Muscle layer of duodenum (tissue), 2 donors: ENCODE results near the gene ATG14.

Source experiments
- H3K27ac ChIP-seq: one replicate; pipeline ENCODE4 v1.7.0; 2013; ENCODE audit warnings: mild to moderate bottlenecking, low read length
- H3K27me3 ChIP-seq: one replicate; pipeline ENCODE4 v1.7.0; 2013; ENCODE audit warnings: low read depth, mild to moderate bottlenecking, control low read depth, low read length
- H3K36me3 ChIP-seq, 2 donors: one replicate each; pipeline ENCODE4 v1.7.0; 2013; ENCODE audit warnings: low read length in 2 of 2, control low read depth in 1 of 2, mild to moderate bottlenecking in 1 of 2; ENCODE audit not compliant: insufficient read depth in 2 of 2, control insufficient read depth in 1 of 2
- H3K4me1 ChIP-seq, 2 donors: one replicate each; pipeline ENCODE4 v1.7.0; 2013; ENCODE audit warnings: low read length in 2 of 2, mild to moderate bottlenecking in 2 of 2, control low read depth in 1 of 2, moderate library complexity in 1 of 2; ENCODE audit not compliant: insufficient read depth in 2 of 2, control insufficient read depth in 1 of 2
- H3K4me3 ChIP-seq, 2 donors: one replicate each; pipeline ENCODE4 v1.7.0; 2013; ENCODE audit warnings: low read length in 2 of 2, low read depth in 1 of 2, mild to moderate bottlenecking in 1 of 2
- H3K9me3 ChIP-seq, 2 donors: one replicate each; pipeline ENCODE4 v1.7.0; 2013; ENCODE audit warnings: low read length in 2 of 2, control low read depth in 1 of 2, mild to moderate bottlenecking in 1 of 2; ENCODE audit not compliant: control insufficient read depth in 1 of 2
- donor health status: healthy.

The ATG14 gene

DNA sequence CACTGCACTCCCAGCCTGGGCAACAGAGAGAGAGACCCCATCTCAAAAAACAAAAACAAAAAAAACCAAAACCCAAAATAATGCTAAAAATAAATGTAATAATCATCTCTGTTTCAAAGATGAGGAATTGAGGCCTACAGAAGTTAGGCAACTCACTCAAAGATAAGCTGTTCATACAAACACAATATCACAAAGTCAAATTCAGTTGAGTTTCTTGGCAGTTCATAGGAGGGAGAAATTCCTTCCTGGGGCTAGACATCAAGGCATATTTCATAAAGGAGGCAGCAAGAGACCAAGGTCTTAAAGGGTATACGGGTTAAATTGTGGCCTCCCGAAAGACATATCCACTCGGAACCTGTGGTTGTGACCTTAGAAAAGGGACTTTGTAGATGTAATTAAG, 37.5 kb upstream of the ATG14 start:
- H3K4me1 ChIP-seq = peaks cover 4 to 6% of the 10 kb centered on the region in 2 donors

DNA sequence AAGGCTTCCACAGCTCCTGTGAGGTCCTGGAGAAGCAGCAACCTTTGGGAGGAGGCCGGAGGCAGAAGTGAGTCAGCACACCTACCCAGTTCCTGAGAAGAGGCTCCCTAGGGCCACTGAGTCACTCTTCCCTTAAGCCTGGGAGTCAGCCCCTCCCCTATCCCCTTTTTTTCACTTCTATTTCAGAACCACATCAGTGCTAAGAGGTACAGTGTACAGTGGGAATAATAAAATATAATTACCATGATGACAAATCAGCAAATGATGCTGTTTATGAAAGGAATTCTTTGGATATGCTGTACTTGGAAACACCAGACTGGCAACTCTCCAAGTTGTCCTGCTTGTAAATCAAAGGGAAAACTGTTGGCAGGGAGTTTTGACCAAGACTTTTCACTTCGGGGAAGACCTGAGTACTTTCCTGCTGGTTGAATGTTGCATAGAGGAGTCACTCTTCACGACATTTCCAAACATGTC, 36.5 kb upstream of the ATG14 start:
- H3K4me3 ChIP-seq = no peak overlapping the region
- peaks cover 0 to 4% of the 10 kb centered on the region in 2 donors for H3K4me1 ChIP-seq
- no peaks in the 10 kb centered on the region for H3K36me3 ChIP-seq
- H3K27ac ChIP-seq = no peak overlapping the region
- H3K9me3 ChIP-seq = no peaks in the 10 kb centered on the region
- no peaks in the 10 kb centered on the region for H3K27me3 ChIP-seq

More for the DNA sequence above, 37.5 kb upstream of the ATG14 start:
- Histone ChIP-seq H3K4me3 (no peak overlapping the region), H3K9me3 (no peaks in the 10 kb centered on the region), H3K27ac (no peak overlapping the region), H3K36me3 (no peaks in the 10 kb centered on the region), H3K27me3 (no peaks in the 10 kb centered on the region)

DNA sequence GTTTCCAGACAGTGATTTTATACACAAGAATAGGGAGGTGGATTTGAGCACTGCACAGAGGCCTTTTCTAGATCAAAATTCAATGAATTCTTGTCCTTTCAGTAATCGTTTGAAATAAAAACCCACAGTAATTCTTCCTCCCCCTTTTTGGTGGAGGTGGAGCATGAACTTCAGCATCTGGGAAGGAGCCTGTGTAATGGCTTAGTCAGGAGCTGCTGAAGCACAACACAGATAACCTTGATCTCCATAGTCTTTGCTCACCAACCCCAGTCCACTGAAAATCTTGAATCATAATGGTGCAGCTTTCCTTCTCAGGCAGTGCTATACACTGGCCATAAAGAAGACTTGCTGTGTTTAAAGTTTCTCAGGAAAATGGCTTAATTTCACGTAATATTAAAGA, 35.2 kb upstream of the ATG14 start:
- Histone ChIP-seq H3K27me3 (no peaks in the 10 kb centered on the region), H3K9me3 (no peaks in the 10 kb centered on the region), H3K4me3 (no peak overlapping the region), H3K36me3 (no peaks in the 10 kb centered on the region), H3K4me1 (peaks cover 0 to under 1% of the 10 kb centered on the region in 2 donors), H3K27ac (no peak overlapping the region)

GRCh38 chr14:55446127-55446736, 34.6 kb upstream of the ATG14 start:
- H3K4me1 ChIP-seq = no peaks in the 10 kb centered on the region
- no peaks in the 10 kb centered on the region for H3K36me3 ChIP-seq
- no peak overlapping the region for H3K4me3 ChIP-seq
- no peaks in the 10 kb centered on the region for H3K9me3 ChIP-seq
- no peak overlapping the region for H3K27ac ChIP-seq
- H3K27me3 ChIP-seq = no peaks in the 10 kb centered on the region

DNA sequence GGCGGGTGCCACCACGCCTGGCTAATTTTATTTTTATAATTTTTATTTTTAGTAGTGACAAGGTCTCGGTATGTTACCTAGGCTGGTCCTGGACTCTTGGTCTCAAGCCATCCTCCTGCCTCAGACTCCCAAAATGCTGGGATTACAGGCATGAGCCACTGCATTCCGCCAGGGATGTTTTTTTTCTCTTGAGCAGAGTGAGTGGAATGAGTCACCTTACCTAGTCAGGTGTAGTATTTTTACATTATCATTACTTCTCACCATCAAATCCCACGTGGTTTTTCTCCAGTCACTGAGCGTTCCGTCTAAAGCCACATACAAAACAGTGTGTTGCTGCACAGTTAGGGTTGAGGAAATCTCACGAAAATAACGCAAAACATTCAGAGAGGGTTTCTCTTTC, 29.7 kb upstream of the ATG14 start:
- no peak overlapping the region for H3K27ac ChIP-seq
- no peaks in the 10 kb centered on the region for H3K36me3 ChIP-seq
- no peaks in the 10 kb centered on the region for H3K9me3 ChIP-seq
- H3K4me1 ChIP-seq = no peaks in the 10 kb centered on the region
- H3K4me3 ChIP-seq = no peak overlapping the region
- no peaks in the 10 kb centered on the region for H3K27me3 ChIP-seq

DNA sequence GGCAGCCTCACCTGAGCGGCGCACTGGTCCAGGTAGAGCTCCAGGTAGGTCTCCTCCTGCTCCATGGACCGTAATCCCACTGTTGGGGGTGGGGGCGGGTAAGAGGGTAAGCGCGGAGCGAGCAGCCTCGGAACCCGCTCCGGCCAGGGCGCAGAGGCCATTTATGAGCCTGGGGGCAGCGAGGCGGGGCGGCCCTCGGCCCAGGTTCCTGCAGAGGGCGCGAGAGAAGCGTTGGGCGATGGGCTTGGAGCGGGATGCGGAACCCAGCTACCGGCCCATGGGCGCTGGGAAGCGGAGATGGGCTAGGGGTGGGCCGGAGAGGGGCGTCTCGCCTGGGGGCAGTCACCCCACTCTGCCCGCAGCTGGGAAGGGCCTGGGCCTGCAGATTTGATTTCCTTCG, 28.8 kb upstream of the ATG14 start, which contains the start of gene TBPL2:
Gene TBPL2, minus strand, starts transcription at position 232 of the 400 bp plus-strand sequence. Its CDS starts 167 bp downstream, at position 65.
- Histone ChIP-seq H3K4me1 (no peaks in the 10 kb centered on the region), H3K9me3 (no peaks in the 10 kb centered on the region), H3K27ac (no peak within 1 kb of the TSS), H3K4me3 (no peak within 1 kb of the TSS), H3K36me3 (no peaks in the 10 kb centered on the region), H3K27me3 (no peaks in the 10 kb centered on the region)

GRCh38 chr14:55438066-55438683, 26.5 kb upstream of the ATG14 start:
- Histone ChIP-seq H3K9me3 (no peaks in the 10 kb centered on the region), H3K4me1 (no peaks in the 10 kb centered on the region), H3K4me3 (no peak overlapping the region), H3K27ac (no peak overlapping the region), H3K36me3 (no peaks in the 10 kb centered on the region), H3K27me3 (no peaks in the 10 kb centered on the region)

GRCh38 chr14:55436931-55437330, 25.3 kb upstream of the ATG14 start:
- H3K4me3 ChIP-seq = no peak overlapping the region
- no peak overlapping the region for H3K27ac ChIP-seq
- no peaks in the 10 kb centered on the region for H3K4me1 ChIP-seq
- no peaks in the 10 kb centered on the region for H3K9me3 ChIP-seq
- no peaks in the 10 kb centered on the region for H3K36me3 ChIP-seq
- no peaks in the 10 kb centered on the region for H3K27me3 ChIP-seq

DNA sequence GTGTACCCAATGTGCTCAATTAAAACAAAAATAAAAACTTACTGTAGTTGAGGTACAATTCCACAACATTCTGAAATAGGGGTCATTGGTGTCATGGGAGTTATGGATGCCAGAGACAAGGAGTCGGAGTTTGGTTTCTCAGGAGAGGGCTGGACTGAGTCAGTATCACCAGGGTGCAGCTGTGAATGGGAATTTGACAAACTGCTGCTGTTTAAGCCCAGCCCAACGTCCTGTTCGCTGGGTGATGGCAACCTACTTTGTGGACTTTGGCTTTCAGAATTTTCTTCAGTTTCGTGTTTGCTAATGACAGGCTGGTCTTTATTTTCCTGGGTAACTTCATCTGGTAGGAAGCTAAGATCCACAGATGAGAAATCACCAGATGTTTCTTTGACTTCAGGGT, 24.9 kb upstream of the ATG14 start:
- no peaks in the 10 kb centered on the region for H3K9me3 ChIP-seq
- no peak overlapping the region for H3K27ac ChIP-seq
- no peaks in the 10 kb centered on the region for H3K4me1 ChIP-seq
- H3K36me3 ChIP-seq = no peaks in the 10 kb centered on the region
- no peak overlapping the region for H3K4me3 ChIP-seq
- H3K27me3 ChIP-seq = no peaks in the 10 kb centered on the region

DNA sequence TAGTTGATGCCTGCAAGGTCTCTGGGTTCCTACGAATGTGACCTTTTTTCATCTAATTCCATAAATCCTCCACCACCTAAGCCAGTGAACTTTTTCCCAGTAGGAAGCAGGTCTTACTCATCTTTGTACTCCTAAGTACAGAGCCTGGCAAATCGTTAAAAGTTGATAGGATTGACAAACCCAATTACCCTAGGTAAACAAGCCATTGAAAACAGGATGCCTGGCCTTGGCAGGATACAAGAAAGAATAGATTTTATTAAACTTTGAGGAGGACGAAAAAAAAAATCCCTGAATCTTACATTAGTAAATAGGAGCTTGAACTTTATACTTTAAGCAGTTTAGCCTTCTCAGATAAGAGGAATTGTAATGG, 23.2 kb upstream of the ATG14 start:
- Histone ChIP-seq H3K27me3 (no peaks in the 10 kb centered on the region), H3K4me1 (no peaks in the 10 kb centered on the region), H3K9me3 (no peaks in the 10 kb centered on the region), H3K36me3 (no peaks in the 10 kb centered on the region), H3K4me3 (no peak overlapping the region), H3K27ac (no peak overlapping the region)

GRCh38 chr14:55433880-55434804, 22.5 kb upstream of the ATG14 start:
- Histone ChIP-seq H3K4me1 (no peaks in the 10 kb centered on the region), H3K4me3 (no peak overlapping the region), H3K9me3 (no peaks in the 10 kb centered on the region), H3K27me3 (no peaks in the 10 kb centered on the region), H3K27ac (no peak overlapping the region), H3K36me3 (no peaks in the 10 kb centered on the region)
